HepG2 (cell line): ENCODE measurements around the gene ARRDC4. TPM values are rescaled to one million over a fixed set of nuclear protein-coding genes. Genes with fewer than 3 reads are reported as not detected.

Source experiments
- ARNT2 ChIP-seq: sonication (generic); formaldehyde crosslinking; IDR thresholded peaks from 2 replicates; pipeline ENCODE4 v1.8.0; 2022; ENCODE audit warnings: mild to moderate bottlenecking, low read depth, missing genetic modification reagents, moderate library complexity
- FOXP1 ChIP-seq, 2 experiments: fragments of 450-650 bp in 1 of 2; IDR thresholded peaks; 2 replicates each; pipeline ENCODE4 v1.6.1; 2017 to 2018; ENCODE audit warnings: antibody characterized with exemption in 1 of 2
- HMGA1 ChIP-seq: sonication (generic); formaldehyde crosslinking; conservative IDR thresholded peaks from 2 replicates; pipeline ENCODE4 v1.4.0; 2020; ENCODE audit warnings: missing genetic modification reagents
- HOXA9 ChIP-seq: sonication (generic); formaldehyde crosslinking; IDR thresholded peaks from 2 replicates; pipeline ENCODE4 v1.8.1; 2022; ENCODE audit warnings: missing genetic modification reagents, mild to moderate bottlenecking, moderate library complexity, borderline replicate concordance
- MTA1 ChIP-seq: sonication (generic); formaldehyde crosslinking; IDR thresholded peaks from 2 replicates; pipeline ENCODE4 v1.4.0; 2020; ENCODE audit warnings: missing genetic modification reagents, mild to moderate bottlenecking, borderline replicate concordance
- NR2F6 ChIP-seq, 2 experiments: IDR thresholded peaks; 2 replicates each; pipeline ENCODE4 v1.6.1; 2016; ENCODE audit warnings: antibody characterized with exemption in 1 of 2, mild to moderate bottlenecking in 1 of 2
- PHF21A ChIP-seq: sonication (generic); formaldehyde crosslinking; IDR thresholded peaks from 2 replicates; pipeline ENCODE4 v1.5.0; 2020; ENCODE audit warnings: mild to moderate bottlenecking, missing genetic modification reagents
- SCMH1 ChIP-seq: sonication (generic); formaldehyde crosslinking; IDR thresholded peaks from 2 replicates; pipeline ENCODE4 v1.9.0; 2021; ENCODE audit warnings: missing genetic modification reagents, mild to moderate bottlenecking, borderline replicate concordance
- TSC22D2 ChIP-seq: sonication (generic); formaldehyde crosslinking; IDR thresholded peaks from 2 replicates; pipeline ENCODE4 v1.5.1; 2020; ENCODE audit warnings: missing genetic modification reagents, mild to moderate bottlenecking, borderline replicate concordance
- ZBTB42 ChIP-seq: sonication (generic); formaldehyde crosslinking; IDR thresholded peaks from 2 replicates; pipeline ENCODE4 v1.5.0; 2020; ENCODE audit warnings: mild to moderate bottlenecking, missing genetic modification reagents
- ZNF136 ChIP-seq: sonication (generic); formaldehyde crosslinking; IDR thresholded peaks from 2 replicates; pipeline ENCODE4 v1.8.1; 2022; ENCODE audit warnings: low read depth, mild to moderate bottlenecking, moderate library complexity, missing genetic modification reagents
- ZNF205 ChIP-seq: IDR thresholded peaks from 2 replicates; pipeline ENCODE4 v1.6.1; 2018; ENCODE audit warnings: missing biosample characterization, missing genetic modification reagents
- ZNF30 ChIP-seq: sonication (generic); formaldehyde crosslinking; IDR thresholded peaks from 2 replicates; pipeline ENCODE4 v1.5.0; 2020; ENCODE audit warnings: mild to moderate bottlenecking, missing genetic modification reagents
- ZNF510 ChIP-seq: sonication (generic); formaldehyde crosslinking; IDR thresholded peaks from 2 replicates; pipeline ENCODE4 v1.4.0; 2020; ENCODE audit warnings: low read depth, mild to moderate bottlenecking, missing genetic modification reagents
- ZNF549 ChIP-seq: sonication (generic); formaldehyde crosslinking; IDR thresholded peaks from 2 replicates; pipeline ENCODE4 v1.5.0; 2020; ENCODE audit warnings: missing genetic modification reagents
- ZNF589 ChIP-seq: sonication (generic); formaldehyde crosslinking; conservative IDR thresholded peaks from 2 replicates; pipeline ENCODE4 v1.8.0; 2022; ENCODE audit warnings: mild to moderate bottlenecking, moderate library complexity, missing genetic modification reagents
- ZNF775 ChIP-seq: sonication (generic); formaldehyde crosslinking; IDR thresholded peaks from 2 replicates; pipeline ENCODE4 v1.4.0; 2020; ENCODE audit warnings: missing genetic modification reagents, mild to moderate bottlenecking, moderate library complexity, borderline replicate concordance
- ZNF841 ChIP-seq: sonication (generic); formaldehyde crosslinking; IDR thresholded peaks from 2 replicates; pipeline ENCODE4 v1.8.1; 2023; ENCODE audit warnings: missing genetic modification reagents, borderline replicate concordance
- polyA plus RNA-seq, 8 experiments: library from polyadenylated mRNA; depleted of rRNA in 3 of 8; stranded (reverse) in 7 of 8; unstranded in 1 of 8; fragments of >200 nt; fragmentation: Illumina TruSeq in 4 of 8; extraction: Trizol in 4 of 8; gene quantifications; 2 replicates each; pipeline versions ENCODE4 v1.2.1 to v1.2.3, GENCODE V29; 2011 to 2016; ENCODE audit warnings: low read depth in 4 of 8, missing spikeins in 1 of 8, mixed read lengths in 1 of 8; ENCODE audit not compliant: insufficient read depth in 1 of 8
- total RNA-seq, 5 experiments: library from RNA; depleted of rRNA; stranded (reverse); fragments of >200 nt; fragmentation: Illumina TruSeq; extraction: Trizol; gene quantifications; 2 replicates each; pipeline ENCODE4 v1.2.3, GENCODE V29; 2016; ENCODE audit warnings: low read depth in 1 of 5
- TF ChIP-seq, protein P1 (sequence below), 2 experiments: fragments of 450-650 bp in 1 of 2; sonication (generic) in 1 of 2; formaldehyde crosslinking in 1 of 2; IDR thresholded peaks; 2 replicates each; pipeline versions ENCODE4 v1.6.1 to v1.8.0; 2016 to 2022; ENCODE audit warnings: antibody characterized with exemption in 1 of 2, mild to moderate bottlenecking in 1 of 2, missing genetic modification reagents in 1 of 2
- TF ChIP-seq, protein P2 (sequence below): sonication (generic); formaldehyde crosslinking; IDR thresholded peaks from 2 replicates; pipeline ENCODE4 v1.8.0; 2022; ENCODE audit warnings: missing genetic modification reagents, mild to moderate bottlenecking, inconsistent platforms, borderline replicate concordance

ARRDC4 gene
- total and polyA plus RNA-seq, 2 of the 13 experiments (the other 11 are each of a cell fraction or from before 2014, with no cell fraction given) = 1.5 to 2.5 TPM

DNA sequence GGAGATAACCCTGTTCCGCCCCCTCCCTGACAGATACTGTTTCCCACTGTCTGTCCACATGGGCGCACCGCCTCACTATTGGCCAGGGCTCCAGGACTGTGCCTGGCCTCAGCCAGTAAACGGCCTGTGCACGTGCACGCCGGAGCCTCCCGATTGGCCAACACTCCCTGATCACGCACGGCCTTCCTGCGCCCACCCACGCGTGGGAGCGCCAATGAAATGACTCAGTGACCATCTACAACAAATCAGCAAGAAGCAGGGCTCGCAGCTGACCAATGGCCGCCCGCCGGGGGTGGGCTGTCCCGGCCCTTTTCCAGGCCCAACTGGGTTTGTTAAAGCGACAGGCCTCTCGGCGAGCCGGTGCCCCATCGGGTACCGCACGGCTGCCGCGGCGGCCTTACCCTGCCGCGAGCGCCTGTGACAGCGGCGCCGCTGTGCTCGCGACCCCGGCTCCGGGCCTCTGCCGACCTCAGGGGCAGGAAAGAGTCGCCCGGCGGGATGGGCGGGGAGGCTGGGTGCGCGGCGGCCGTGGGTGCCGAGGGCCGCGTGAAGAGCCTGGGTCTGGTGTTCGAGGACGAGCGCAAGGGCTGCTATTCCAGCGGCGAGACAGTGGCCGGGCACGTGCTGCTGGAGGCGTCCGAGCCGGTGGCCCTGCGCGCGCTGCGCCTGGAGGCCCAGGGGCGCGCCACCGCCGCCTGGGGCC is at the start of gene ARRDC4 (continued):
- TF ChIP-seq MTA1 (CRISPR knock-in tag) (no peak), ARNT2 (CRISPR knock-in tag) (peak; percentile 15; the same call in 1 of the 2 replicates), ZNF136 (no peak), ZNF30 (CRISPR knock-in tag) (no peak), PHF21A (peak; percentile 98), ZNF775 (CRISPR knock-in tag) (no peak), ZNF841 (CRISPR knock-in tag) (no peak), TSC22D2 (CRISPR knock-in tag) (no peak), FOXP1 (IDR thresholded peaks at IDR 0.05) (no peak), FOXP1 (CRISPR knock-in tag; IDR thresholded peaks at IDR 0.05) (no peak), ZNF510 (CRISPR knock-in tag) (no peak), ZNF205 (CRISPR knock-in tag) (no peak), HOXA9 (CRISPR knock-in tag) (no peak), ZNF549 (CRISPR knock-in tag) (no peak), ZBTB42 (CRISPR knock-in tag) (no peak), SCMH1 (CRISPR knock-in tag) (no peak), NR2F6 (IDR thresholded peaks at IDR 0.05) (no peak), NR2F6 (CRISPR knock-in tag; IDR thresholded peaks at IDR 0.05) (no peak), HMGA1 (CRISPR knock-in tag) (no peak), ZNF589 (no peak)
- TF ChIP-seq, protein P1, sequence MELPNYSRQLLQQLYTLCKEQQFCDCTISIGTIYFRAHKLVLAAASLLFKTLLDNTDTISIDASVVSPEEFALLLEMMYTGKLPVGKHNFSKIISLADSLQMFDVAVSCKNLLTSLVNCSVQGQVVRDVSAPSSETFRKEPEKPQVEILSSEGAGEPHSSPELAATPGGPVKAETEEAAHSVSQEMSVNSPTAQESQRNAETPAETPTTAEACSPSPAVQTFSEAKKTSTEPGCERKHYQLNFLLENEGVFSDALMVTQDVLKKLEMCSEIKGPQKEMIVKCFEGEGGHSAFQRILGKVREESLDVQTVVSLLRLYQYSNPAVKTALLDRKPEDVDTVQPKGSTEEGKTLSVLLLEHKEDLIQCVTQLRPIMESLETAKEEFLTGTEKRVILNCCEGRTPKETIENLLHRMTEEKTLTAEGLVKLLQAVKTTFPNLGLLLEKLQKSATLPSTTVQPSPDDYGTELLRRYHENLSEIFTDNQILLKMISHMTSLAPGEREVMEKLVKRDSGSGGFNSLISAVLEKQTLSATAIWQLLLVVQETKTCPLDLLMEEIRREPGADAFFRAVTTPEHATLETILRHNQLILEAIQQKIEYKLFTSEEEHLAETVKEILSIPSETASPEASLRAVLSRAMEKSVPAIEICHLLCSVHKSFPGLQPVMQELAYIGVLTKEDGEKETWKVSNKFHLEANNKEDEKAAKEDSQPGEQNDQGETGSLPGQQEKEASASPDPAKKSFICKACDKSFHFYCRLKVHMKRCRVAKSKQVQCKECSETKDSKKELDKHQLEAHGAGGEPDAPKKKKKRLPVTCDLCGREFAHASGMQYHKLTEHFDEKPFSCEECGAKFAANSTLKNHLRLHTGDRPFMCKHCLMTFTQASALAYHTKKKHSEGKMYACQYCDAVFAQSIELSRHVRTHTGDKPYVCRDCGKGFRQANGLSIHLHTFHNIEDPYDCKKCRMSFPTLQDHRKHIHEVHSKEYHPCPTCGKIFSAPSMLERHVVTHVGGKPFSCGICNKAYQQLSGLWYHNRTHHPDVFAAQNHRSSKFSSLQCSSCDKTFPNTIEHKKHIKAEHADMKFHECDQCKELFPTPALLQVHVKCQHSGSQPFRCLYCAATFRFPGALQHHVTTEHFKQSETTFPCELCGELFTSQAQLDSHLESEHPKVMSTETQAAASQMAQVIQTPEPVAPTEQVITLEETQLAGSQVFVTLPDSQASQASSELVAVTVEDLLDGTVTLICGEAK (IDR thresholded peaks at IDR 0.05) = no peak
- TF ChIP-seq, protein P1 (CRISPR knock-in tag; IDR thresholded peaks at IDR 0.05) = no peak
- TF ChIP-seq, protein P2, sequence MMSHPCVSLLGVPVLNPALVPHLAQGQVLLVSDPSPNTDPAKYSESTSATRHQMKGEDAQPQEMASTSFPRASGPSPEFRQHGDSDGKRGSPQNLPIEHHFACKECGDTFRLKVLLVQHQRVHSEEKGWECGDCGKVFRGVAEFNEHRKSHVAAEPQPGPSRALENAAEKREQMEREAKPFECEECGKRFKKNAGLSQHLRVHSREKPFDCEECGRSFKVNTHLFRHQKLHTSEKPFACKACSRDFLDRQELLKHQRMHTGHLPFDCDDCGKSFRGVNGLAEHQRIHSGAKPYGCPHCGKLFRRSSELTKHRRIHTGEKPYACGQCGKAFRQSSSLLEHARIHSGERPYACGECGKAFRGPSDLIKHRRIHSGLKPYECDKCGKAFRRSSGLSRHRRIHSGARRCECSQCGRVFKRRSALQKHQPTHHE (CRISPR knock-in tag) = no peak
